Temporal lobe (tissue), 2 donors: ENCODE data around the gene ELK1. TPM values are rescaled to one million over a fixed set of nuclear protein-coding genes. Genes with fewer than 3 reads are reported as not detected.

Experiments
- small RNA-seq: library from RNA; depleted of rRNA; stranded (forward); fragments of <200 nt; gene quantifications from one replicate; pipeline ENCODE3, GENCODE V24; 2014; ENCODE audit warnings: low replicate concordance
- total RNA-seq: library from RNA; depleted of rRNA; stranded (reverse); fragments of >200 nt; gene quantifications from one replicate; pipeline ENCODE4 v1.2.3, GENCODE V29; 2014

ELK1 gene
- total RNA-seq, 1 donor from 2014 or later = 14.5 TPM

Small RNA genes within 50 kb of the gene (small RNA-seq; reads per million reads assigned to genes)
- gene MIR4769 = not detected

Other genes starting within 250 kb of the ELK1 start
- gene ZNF41, start 167.3 kb downstream of the ELK1 start, total RNA-seq = 11.3 TPM
- gene ARAF, start 89.4 kb downstream of the ELK1 start, total RNA-seq = 5.7 TPM
- 4.7 TPM for gene TIMP1, start 68.1 kb downstream of the ELK1 start, total RNA-seq
- gene SYN1, start 30.7 kb downstream of the ELK1 start, total RNA-seq = 20.2 TPM
- 0.49 TPM for gene CFP, start 20.6 kb downstream of the ELK1 start, total RNA-seq
- 52.4 TPM for gene UXT, start 8.6 kb upstream of the ELK1 start, total RNA-seq
- gene ZNF81, start 186.3 kb upstream of the ELK1 start, total RNA-seq = 17.0 TPM